Right ventricle myocardium inferior (tissue), 1 donor: ENCODE data around the gene GOLGA8M. TPM values are rescaled to one million over a fixed set of nuclear protein-coding genes. Genes with fewer than 3 reads are reported as not detected.
"Not testable (repeated sequence)": the region's sequence is repeated elsewhere in the genome, so short reads cannot be mapped to it uniquely, and the experiment has no call there.

Source experiments
- ATAC-seq: fragments of 200-7000 bp; cut with Tn5 transposase; one replicate; pipeline ENCODE4 v1.9.1; 2020; ENCODE audit warnings: mild to moderate bottlenecking, moderate library complexity
- DNase-seq: peaks from one replicate; pipeline ENCODE4 v3.0.0; 2021; ENCODE audit errors: missing footprints
- intact Hi-C: fragments of 100-400 bp; cut with DNase I; formaldehyde crosslinking; loops from one replicate; pipeline ENCODE4 v1.11.0; 2022
- total RNA-seq: library from RNA; stranded (reverse); fragmentation: NEBNext Ultra II Directional; extraction: Animal tissue kit (Norgen Biotek cat#: 25700); gene quantifications from one replicate; pipeline ENCODE4 v1.2.1, GENCODE V29; 2021
- donor health status: DM: no; HTN: yes; CAD: no; lungs with severe emphysema.

GOLGA8M gene
- total RNA-seq, 1 donor from 2014 or later, result 2.6 TPM

DNA sequence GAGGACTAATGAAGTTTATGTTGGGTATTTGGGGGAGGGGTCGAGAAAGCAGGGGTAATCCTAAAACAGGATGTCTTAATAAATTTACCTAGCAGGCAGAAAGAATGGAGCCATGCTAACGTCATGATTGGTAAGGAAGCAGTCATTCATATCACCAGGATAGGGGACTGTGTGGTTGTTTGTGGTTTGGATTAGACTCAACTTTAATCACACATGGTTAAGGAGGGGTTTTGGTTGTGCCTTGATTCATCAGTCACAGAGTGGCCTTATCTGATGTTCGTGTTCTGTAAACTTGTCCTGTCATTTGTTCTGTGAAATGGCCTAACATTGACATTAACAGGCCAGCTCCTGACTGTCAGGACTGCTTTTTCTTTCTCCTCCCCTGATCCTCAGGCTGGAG lies 40.1 kb downstream of the GOLGA8M start:
- DNase-seq, intact Hi-C loops, ATAC-seq: not testable (repeated sequence)

DNA sequence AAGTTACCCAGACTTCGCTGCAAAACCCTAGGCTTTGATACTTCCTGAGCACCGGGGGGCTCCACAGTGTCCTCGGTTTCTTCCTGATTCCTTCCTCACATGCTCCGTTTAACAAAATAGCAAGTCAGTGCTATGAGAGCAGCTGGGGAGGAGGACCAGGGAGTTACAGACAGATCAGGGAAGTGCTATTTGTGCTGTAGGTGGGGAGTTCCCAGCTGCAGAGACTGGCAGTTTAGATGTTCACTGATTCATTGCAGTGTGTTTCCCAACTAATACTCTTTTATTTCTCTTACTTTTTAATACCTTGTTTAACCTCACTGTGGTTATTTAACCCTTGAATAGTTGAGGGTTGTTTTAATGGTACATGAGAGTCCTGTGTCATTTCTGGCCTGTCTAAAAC lies 45.8 kb downstream of the GOLGA8M start:
- DNase-seq, ATAC-seq, intact Hi-C loops: not testable (repeated sequence)

DNA sequence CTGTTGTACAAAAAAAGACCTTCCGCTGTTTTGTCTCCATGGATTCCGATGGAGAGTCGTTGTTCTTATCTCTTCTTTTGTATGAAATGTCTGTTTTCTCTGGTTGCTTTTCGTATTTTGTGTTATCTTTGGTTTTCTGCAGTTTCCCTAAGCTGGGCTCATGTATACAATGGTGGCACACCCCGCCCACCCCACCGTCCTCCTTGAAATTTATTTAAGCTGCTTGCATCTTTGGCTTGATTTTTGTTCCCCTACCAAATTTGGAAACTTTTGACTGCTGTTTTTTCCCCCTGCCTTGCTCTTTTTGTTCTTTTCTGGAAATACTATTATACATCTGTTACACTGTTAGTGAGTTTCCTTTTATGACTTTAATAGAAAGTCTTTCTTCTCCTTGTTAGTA lies 47.6 kb downstream of the GOLGA8M start:
- ATAC-seq, intact Hi-C loops: not testable (repeated sequence)
- DNase-seq, result peak; percentile 23

DNA sequence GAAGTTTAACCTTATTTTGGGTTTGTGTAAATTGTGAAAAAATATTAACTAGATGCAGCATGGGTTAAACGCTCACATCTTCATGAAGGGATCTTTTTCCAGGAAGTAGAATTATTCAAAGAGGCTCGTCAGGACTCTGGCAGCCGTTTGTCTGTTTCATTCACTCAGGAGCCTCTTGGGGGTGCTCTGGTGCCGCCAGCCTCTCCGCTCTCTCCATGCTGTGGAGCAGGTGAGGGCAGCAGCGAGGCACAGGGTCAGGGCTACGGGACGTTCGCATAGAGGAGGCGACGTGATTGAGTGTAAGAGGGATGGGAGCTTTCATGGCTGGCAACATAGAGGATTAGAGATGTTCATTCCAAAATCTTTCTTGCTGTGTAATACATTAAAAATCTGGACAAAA lies 48.5 kb downstream of the GOLGA8M start:
- DNase-seq, intact Hi-C loops: not testable (repeated sequence)
- ATAC-seq, result peak; percentile 53

DNA sequence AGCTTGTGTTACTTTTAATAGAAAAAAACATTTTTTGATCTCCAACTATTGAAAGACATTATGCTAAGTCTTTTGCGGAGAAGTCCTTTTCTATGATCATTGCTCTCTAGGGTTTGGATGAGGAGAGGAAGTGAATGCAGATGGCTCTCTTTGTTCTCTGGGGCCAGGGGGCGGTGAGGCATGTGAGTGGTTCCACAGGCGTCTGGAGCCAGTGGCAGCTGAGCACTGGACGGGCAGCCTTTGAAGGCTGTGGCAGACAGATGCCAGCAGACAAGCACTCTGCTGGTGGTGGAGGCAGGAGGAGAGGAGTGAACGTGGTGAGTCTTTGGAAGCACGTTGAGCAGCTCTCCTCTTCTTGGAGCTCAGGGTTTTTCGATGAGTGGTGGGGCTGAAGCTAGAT lies 51.5 kb downstream of the GOLGA8M start:
- intact Hi-C loops, DNase-seq, ATAC-seq: not testable (repeated sequence)

DNA sequence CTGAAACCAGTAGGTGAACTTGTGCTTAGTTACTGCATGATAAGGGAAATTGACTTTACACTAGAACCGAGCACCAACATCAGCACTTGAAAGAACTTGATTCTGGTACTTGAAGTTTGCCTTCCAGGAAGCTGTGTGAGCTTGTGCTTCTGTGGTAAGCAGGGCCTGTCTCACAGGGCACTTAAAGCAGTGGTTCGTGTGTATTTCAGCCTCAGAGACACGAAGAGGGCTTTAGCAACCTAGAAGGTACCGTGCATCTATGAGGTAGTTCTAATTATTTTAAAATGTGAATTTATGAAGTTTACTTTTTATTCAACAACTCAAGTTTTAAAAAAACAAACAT lies 56.2 kb downstream of the GOLGA8M start:
- DNase-seq, ATAC-seq, intact Hi-C loops: not testable (repeated sequence)

DNA sequence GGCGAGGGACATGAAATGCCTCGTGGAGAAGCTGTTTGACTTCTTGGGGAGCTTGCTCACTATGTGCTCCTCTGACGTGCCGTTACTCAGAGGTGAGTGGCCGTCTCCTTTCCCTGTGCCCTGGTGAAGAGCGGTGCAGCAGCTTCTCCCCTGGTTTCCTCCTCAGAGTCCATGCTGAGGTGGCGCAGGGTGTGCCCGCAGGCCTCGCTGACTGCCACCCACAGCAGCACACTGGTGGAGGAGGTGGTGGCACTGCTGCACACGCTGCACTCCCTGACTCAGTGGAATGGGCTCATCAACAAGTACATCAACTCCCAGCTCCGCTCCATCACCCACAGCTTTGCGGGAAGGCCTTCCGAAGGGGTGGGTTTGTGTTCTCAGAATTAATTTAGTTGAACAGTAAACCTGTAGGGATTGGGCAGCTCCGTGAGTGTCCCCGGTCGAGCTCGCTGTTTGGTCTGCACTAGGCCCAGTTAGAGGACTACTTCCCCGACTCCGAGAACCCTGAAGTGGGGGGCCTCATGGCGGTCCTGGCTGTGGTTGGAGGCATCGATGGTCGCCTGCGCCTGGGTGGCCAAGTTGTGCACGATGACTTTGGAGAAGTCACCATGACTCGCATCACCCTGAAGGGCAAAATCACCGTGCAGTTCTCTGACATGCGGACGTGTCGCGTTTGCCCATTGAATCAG lies 56.7 kb downstream of the GOLGA8M start:
- intact Hi-C loops, ATAC-seq: not testable (repeated sequence)
- peak; percentile 58 for DNase-seq

DNA sequence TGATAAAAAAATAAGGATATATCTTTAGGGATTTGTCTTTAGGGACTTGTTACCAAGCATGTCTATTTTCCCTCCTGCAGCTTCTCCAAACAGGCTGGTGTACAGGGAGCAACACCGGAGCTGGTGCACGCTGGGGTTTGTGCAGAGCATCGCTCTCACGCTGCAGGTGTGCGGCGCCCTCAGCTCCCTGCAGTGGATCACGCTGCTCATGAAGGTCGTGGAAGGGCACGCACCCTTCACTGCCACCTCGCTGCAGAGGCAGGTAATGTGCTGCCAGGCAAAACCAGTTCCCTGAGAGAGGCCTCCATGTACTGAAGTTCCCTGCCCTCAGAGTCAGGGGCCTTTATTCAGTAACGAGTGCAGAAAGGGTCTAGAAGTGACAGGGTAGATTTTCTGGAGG lies 58.0 kb downstream of the GOLGA8M start:
- intact Hi-C loops, DNase-seq, ATAC-seq: not testable (repeated sequence)

DNA sequence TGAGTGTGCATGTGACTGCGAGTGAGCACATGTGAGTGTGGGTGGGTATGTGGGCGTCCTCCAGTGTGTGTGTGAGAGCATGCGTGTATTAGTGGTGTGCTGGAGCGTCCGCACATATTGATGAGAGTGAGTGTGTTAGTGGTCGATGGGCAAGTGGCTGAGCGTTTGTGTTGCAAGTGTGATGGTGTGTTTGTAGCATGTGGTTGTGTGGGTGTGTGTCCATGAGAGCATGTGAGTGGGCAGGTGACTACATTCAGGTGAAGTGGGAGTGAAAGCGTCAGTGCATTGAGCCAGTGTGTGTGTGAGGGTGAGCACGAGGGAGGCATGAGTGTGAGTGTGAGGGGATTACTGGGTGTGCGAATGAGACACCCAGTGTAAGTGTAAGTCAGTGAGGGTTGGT lies 59.7 kb downstream of the GOLGA8M start:
- ATAC-seq, intact Hi-C loops: not testable (repeated sequence)
- DNase-seq, result peak; percentile 31

Other genes starting within 250 kb of the GOLGA8M start
- not detected for gene GOLGA8G, start 179.4 kb downstream of the GOLGA8M start, total RNA-seq
- gene GOLGA6L25, start 158.9 kb downstream of the GOLGA8M start, total RNA-seq, result not detected
- not detected for gene GOLGA6L7, start 136.2 kb upstream of the GOLGA8M start, total RNA-seq
- 2.0 TPM for gene APBA2, start 173.6 kb upstream of the GOLGA8M start, total RNA-seq